ENCODE measurements around the gene TMEM198. TPM values are rescaled to one million over a fixed set of nuclear protein-coding genes. Genes with fewer than 3 reads are reported as not detected.

The TMEM198 gene
- total and polyA plus RNA-seq, 3 experiments from 2014 or later = 5.2 to 6.0 TPM; not detected in 1

GRCh38 chr2:219498280-219499057 lies 45.4 kb upstream of the TMEM198 start, which contains the start of gene GMPPA:
TSS of gene GMPPA (plus strand) at chr2:219498891. CDS start at chr2:219499976, 1,085 bp downstream.
- Mint-ChIP-seq H3K36me3 (peaks cover under 1 to 14% (median 2%) of the 10 kb centered on the region in 3 donors), H3K4me1 (peaks cover 28 to 45% (median 32%) of the 10 kb centered on the region in 3 donors), H3K4me3 (peak within 1 kb of the TSS; percentile 85 to 99 (median 96)), H3K27ac (peak within 1 kb of the TSS; percentile 5 to 95 (median 88)), H3K9me3 (no peaks in the 10 kb centered on the region), H3K27me3 (peaks cover 23 to 42% of the 10 kb centered on the region in 2 donors)
- no peaks in the 10 kb centered on the region for H3K36me3 ChIP-seq (ENCODE audit: insufficient read depth, low read length)
- peaks cover 30% of the 10 kb centered on the region for H3K27me3 ChIP-seq (ENCODE audit: insufficient read depth, low read length, poor library complexity, severe bottlenecking)
- peaks cover 26% of the 10 kb centered on the region for H3K4me1 ChIP-seq (ENCODE audit: insufficient read depth, low read length)
- peak; percentile 84 to 95 (median 89) for DNase-seq
- peak within 1 kb of the TSS; percentile 70 for H3K27ac ChIP-seq (ENCODE audit: low read depth, low read length)
- peak within 1 kb of the TSS; percentile 77 for H3K4me3 ChIP-seq (ENCODE audit: low read length)
- ChIA-PET CTCF (interaction anchor here (0.7 to 6.1 kb wide), 9 partner anchors 11 to 144 kb away, joined by 3 to 102 read pairs (median 3); partner anchors contain the start of gene DNPEP), POLR2A (interaction anchor here (1.2 kb wide), 2 partner anchors 12 to 111 kb away, joined by 3 to 5 read pairs; partner anchors contain the start of gene DNPEP)
- H3K9me3 ChIP-seq (ENCODE audit: low read length) = no peaks in the 10 kb centered on the region

- H3K27ac Mint-ChIP-seq = peak overlapping the region; percentile 5 to 95 (median 88)
- Histone ChIP-seq H3K9me3 (ENCODE audit: low read length) (no peaks in the 10 kb centered on the region), H3K4me3 (ENCODE audit: low read length) (peak overlapping the region; percentile 77), H3K36me3 (ENCODE audit: insufficient read depth, low read length) (peaks cover 4% of the 10 kb centered on the region), H3K27me3 (ENCODE audit: insufficient read depth, low read length, poor library complexity, severe bottlenecking) (peaks cover 30% of the 10 kb centered on the region), H3K4me1 (ENCODE audit: insufficient read depth, low read length) (peaks cover 26% of the 10 kb centered on the region), H3K27ac (ENCODE audit: low read depth, low read length) (peak overlapping the region; percentile 70)
- no peaks in the 10 kb centered on the region for H3K9me3 Mint-ChIP-seq
- POLR2A ChIA-PET = interaction anchor here (1.2 kb wide), 2 partner anchors 11 to 111 kb away, joined by 3 to 5 read pairs; partner anchors contain the start of gene DNPEP
- peaks cover 22 to 37% of the 10 kb centered on the region in 2 donors for H3K27me3 Mint-ChIP-seq
- no peak for DNase-seq
- peak overlapping the region; percentile 85 to 99 (median 96) for H3K4me3 Mint-ChIP-seq
- CTCF ChIA-PET = interaction anchor here (0.7 to 6.1 kb wide), 8 partner anchors 10 to 144 kb away, joined by 3 to 102 read pairs (median 4); partner anchors contain the start of gene DNPEP
- peaks cover 28 to 45% (median 32%) of the 10 kb centered on the region in 3 donors for H3K4me1 Mint-ChIP-seq
- H3K36me3 Mint-ChIP-seq = peaks cover 4 to 19% (median 7%) of the 10 kb centered on the region in 3 donors
Measured at GRCh38 chr2:219499058-219499307, 44.8 kb upstream of the TMEM198 start.

GRCh38 chr2:219499555-219499954 lies 44.3 kb upstream of the TMEM198 start:
- Mint-ChIP-seq H3K27me3 (peaks cover 21 to 31% of the 10 kb centered on the region in 2 donors), H3K36me3 (peaks cover 4 to 25% (median 13%) of the 10 kb centered on the region in 3 donors), H3K4me1 (peaks cover 28 to 45% (median 32%) of the 10 kb centered on the region in 3 donors), H3K9me3 (no peaks in the 10 kb centered on the region), H3K27ac (peak overlapping the region; percentile 2 to 91 (median 64)), H3K4me3 (peak overlapping the region; percentile 85 to 99 (median 96))
- POLR2A ChIA-PET = interaction anchor here (1.2 to 1.3 kb wide), 2 partner anchors 11 to 112 kb away, joined by 3 to 5 read pairs; partner anchors contain the start of gene DNPEP
- Histone ChIP-seq H3K36me3 (ENCODE audit: insufficient read depth, low read length) (peaks cover 9% of the 10 kb centered on the region), H3K9me3 (ENCODE audit: low read length) (no peaks in the 10 kb centered on the region), H3K4me3 (ENCODE audit: low read length) (peak overlapping the region; percentile 77), H3K27me3 (ENCODE audit: insufficient read depth, low read length, poor library complexity, severe bottlenecking) (peaks cover 28% of the 10 kb centered on the region), H3K4me1 (ENCODE audit: insufficient read depth, low read length) (peaks cover 26% of the 10 kb centered on the region), H3K27ac (ENCODE audit: low read depth, low read length) (peak overlapping the region; percentile 70)
- CTCF ChIA-PET = interaction anchor here (1.0 to 3.0 kb wide), 5 partner anchors 10 to 143 kb away, joined by 3 to 13 read pairs (median 6); no protein-coding TSS in a partner anchor
- DNase-seq = no peak

GRCh38 chr2:219500135-219500534 lies 43.7 kb upstream of the TMEM198 start:
- Mint-ChIP-seq H3K4me1 (peaks cover 28 to 44% (median 32%) of the 10 kb centered on the region in 3 donors), H3K27ac (peak overlapping the region in 2 of 8 donors; percentile 40 to 91), H3K9me3 (no peaks in the 10 kb centered on the region), H3K36me3 (peaks cover 8 to 30% (median 15%) of the 10 kb centered on the region in 3 donors), H3K4me3 (peak overlapping the region; percentile 85 to 99 (median 96)), H3K27me3 (peaks cover 18 to 25% of the 10 kb centered on the region in 2 donors)
- Histone ChIP-seq H3K4me1 (ENCODE audit: insufficient read depth, low read length) (peaks cover 26% of the 10 kb centered on the region), H3K36me3 (ENCODE audit: insufficient read depth, low read length) (peaks cover 13% of the 10 kb centered on the region), H3K9me3 (ENCODE audit: low read length) (no peaks in the 10 kb centered on the region), H3K27ac (ENCODE audit: low read depth, low read length) (peak overlapping the region; percentile 70), H3K27me3 (ENCODE audit: insufficient read depth, low read length, poor library complexity, severe bottlenecking) (peaks cover 22% of the 10 kb centered on the region), H3K4me3 (ENCODE audit: low read length) (no peak overlapping the region)
- POLR2A ChIA-PET = interaction anchor here (1.3 kb wide), 1 partner anchor 113 kb away, joined by 3 read pairs; the partner anchor contains the start of gene DNPEP
- CTCF ChIA-PET = interaction anchor here (1.1 to 3.0 kb wide), 3 partner anchors 10 to 30 kb away, joined by 3 to 13 read pairs (median 10); partner anchors contain the start of gene ASIC4
- DNase-seq = no peak

- Histone ChIP-seq H3K27ac (ENCODE audit: low read depth, low read length) (peak overlapping the region; percentile 57), H3K4me1 (ENCODE audit: insufficient read depth, low read length) (peaks cover 24% of the 10 kb centered on the region), H3K4me3 (ENCODE audit: low read length) (no peak overlapping the region), H3K36me3 (ENCODE audit: insufficient read depth, low read length) (peaks cover 14% of the 10 kb centered on the region), H3K27me3 (ENCODE audit: insufficient read depth, low read length, poor library complexity, severe bottlenecking) (peaks cover 9% of the 10 kb centered on the region), H3K9me3 (ENCODE audit: low read length) (no peaks in the 10 kb centered on the region)
- CTCF ChIA-PET = interaction anchor here (3.0 kb wide), 1 partner anchor 8 kb away, joined by 10 read pairs; no protein-coding TSS in a partner anchor
- H3K4me3 Mint-ChIP-seq = peak overlapping the region in 1 of 7 donors; percentile 66
- peak overlapping the region in 2 of 8 donors; percentile 61 to 88 for H3K27ac Mint-ChIP-seq
- peaks cover 28 to 34% (median 29%) of the 10 kb centered on the region in 3 donors for H3K4me1 Mint-ChIP-seq
- H3K27me3 Mint-ChIP-seq = peaks cover 9 to 13% of the 10 kb centered on the region in 2 donors
- peaks cover 9 to 47% (median 19%) of the 10 kb centered on the region in 3 donors for H3K36me3 Mint-ChIP-seq
- POLR2A ChIA-PET = no interaction called here
- no peak for DNase-seq
- no peaks in the 10 kb centered on the region for H3K9me3 Mint-ChIP-seq
Measured at GRCh38 chr2:219501849-219502248, 42.0 kb upstream of the TMEM198 start.

GRCh38 chr2:219502618-219503017 lies 41.2 kb upstream of the TMEM198 start:
- peaks cover 2 to 10% of the 10 kb centered on the region in 2 donors for H3K27me3 Mint-ChIP-seq
- no peaks in the 10 kb centered on the region for H3K9me3 Mint-ChIP-seq
- Histone ChIP-seq H3K4me1 (ENCODE audit: insufficient read depth, low read length) (peaks cover 16% of the 10 kb centered on the region), H3K27me3 (ENCODE audit: insufficient read depth, low read length, poor library complexity, severe bottlenecking) (peaks cover 2% of the 10 kb centered on the region), H3K27ac (ENCODE audit: low read depth, low read length) (no peak overlapping the region), H3K9me3 (ENCODE audit: low read length) (no peaks in the 10 kb centered on the region), H3K36me3 (ENCODE audit: insufficient read depth, low read length) (peaks cover 14% of the 10 kb centered on the region), H3K4me3 (ENCODE audit: low read length) (no peak overlapping the region)
- no peak for DNase-seq
- no peak overlapping the region for H3K4me3 Mint-ChIP-seq
- H3K36me3 Mint-ChIP-seq = peaks cover 9 to 51% (median 19%) of the 10 kb centered on the region in 3 donors
- ChIA-PET POLR2A (no interaction called here), CTCF (no interaction called here)
- H3K27ac Mint-ChIP-seq = no peak overlapping the region
- H3K4me1 Mint-ChIP-seq = peaks cover 24 to 26% (median 24%) of the 10 kb centered on the region in 3 donors

GRCh38 chr2:219505585-219505984 lies 38.2 kb upstream of the TMEM198 start:
- H3K36me3 Mint-ChIP-seq = peaks cover 9 to 50% (median 19%) of the 10 kb centered on the region in 3 donors
- peaks cover 13 to 20% of the 10 kb centered on the region in 2 donors for H3K27me3 Mint-ChIP-seq
- Histone ChIP-seq H3K36me3 (ENCODE audit: insufficient read depth, low read length) (peaks cover 14% of the 10 kb centered on the region), H3K9me3 (ENCODE audit: low read length) (no peaks in the 10 kb centered on the region), H3K27ac (ENCODE audit: low read depth, low read length) (no peak overlapping the region), H3K4me3 (ENCODE audit: low read length) (no peak overlapping the region), H3K4me1 (ENCODE audit: insufficient read depth, low read length) (peaks cover 15% of the 10 kb centered on the region), H3K27me3 (ENCODE audit: insufficient read depth, low read length, poor library complexity, severe bottlenecking) (no peaks in the 10 kb centered on the region)
- POLR2A ChIA-PET = no interaction called here
- CTCF ChIA-PET = interaction anchor here (6.7 kb wide), 1 partner anchor 10 kb away, joined by 36 read pairs; the partner anchor contains the start of gene GMPPA
- H3K4me3 Mint-ChIP-seq = no peak overlapping the region
- H3K4me1 Mint-ChIP-seq = peaks cover 11 to 15% (median 12%) of the 10 kb centered on the region in 3 donors
- DNase-seq = no peak
- H3K9me3 Mint-ChIP-seq = peaks cover 0 to 4% (median 0%) of the 10 kb centered on the region in 5 donors
- H3K27ac Mint-ChIP-seq = no peak overlapping the region

All from CD8-positive, alpha-beta memory T cell (primary cell).